ENCODE measurements around the gene CARHSP1. TPM values are rescaled to one million over a fixed set of nuclear protein-coding genes. Genes with fewer than 3 reads are reported as not detected.

CARHSP1 gene
- 125 to 146 TPM (median 135 TPM) in 5 replicates for total RNA-seq (2022; extraction: Qiagen RNA extraction; ENCODE audit: low read depth)

DNA sequence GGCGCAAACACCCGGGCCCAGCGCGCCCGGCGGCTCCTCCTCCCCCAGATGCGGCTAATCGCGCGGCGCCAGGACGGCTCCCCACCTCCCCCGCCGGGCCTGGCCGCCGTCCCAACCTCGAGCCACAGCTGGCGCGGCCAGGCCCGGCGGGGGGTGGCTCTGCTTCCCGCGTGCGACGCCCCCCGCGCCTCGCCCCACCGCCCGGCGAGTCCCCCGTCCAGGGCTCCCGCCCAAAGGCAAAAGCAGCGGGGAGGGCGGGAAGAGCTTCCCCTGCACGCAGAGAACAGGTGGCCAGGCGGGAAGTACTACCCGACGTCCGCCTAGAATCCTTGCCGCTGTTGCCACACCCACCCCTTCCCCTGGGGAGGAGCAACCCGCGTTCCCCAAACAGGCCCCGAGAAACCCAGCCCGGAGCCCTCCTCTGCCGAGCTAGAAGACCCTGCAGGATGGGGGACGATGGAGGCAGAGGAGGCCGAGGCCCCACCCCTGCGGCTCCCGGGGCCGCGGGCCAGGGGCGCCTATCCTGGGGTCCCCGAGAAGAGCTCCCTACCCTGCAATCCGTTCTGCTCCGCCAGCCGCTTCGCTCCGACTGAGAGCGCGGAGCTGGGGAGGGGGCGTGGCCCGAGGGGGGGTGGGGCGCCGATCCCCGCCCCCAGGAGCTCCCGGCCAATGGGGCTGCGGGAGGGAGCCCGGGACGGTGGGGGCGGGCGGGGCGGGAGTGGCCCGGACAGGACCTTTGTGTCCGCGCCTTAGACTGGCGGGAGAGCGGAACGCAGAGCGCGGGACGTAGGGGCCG, at the start of gene CARHSP1:
Gene CARHSP1 (minus strand): TSS at position 591 of the 796 bp plus-strand sequence. CDS start 9,678 bp downstream, outside the sequence.

DNA sequence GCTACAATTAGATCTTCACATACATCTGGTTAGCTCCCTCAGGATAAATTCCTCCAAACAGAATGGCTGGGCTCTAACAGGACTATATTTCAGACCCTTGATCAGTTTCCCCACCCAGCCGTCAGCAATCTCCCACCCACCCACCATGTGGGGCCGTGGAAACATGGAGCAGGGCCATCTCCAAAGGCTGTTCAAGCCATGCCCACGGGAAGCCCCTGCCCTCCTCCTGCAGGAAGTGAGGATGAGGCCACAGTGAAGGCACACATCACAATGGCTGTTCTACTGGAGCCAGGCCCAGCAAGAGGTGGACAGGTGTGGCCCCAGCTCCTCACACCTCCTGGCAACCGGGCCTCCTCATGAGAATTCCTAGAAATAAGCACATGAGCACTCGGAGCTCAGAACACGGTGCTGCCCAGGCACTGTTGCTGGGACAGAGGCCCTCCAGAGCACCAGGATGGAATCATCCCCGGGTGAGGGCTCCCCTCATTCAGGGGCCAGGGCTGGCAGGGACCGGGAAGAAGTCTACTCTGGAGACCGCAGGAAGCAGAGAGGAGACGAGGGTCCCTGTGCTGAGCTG, 13.3 kb upstream of the CARHSP1 start, which contains the start of gene LITAFD:
Gene LITAFD (plus strand): TSS at position 311 of the 577 bp plus-strand sequence. CDS start 2,005 bp downstream, outside the sequence.

Other genes starting within 250 kb of the CARHSP1 start
- gene METTL22, start 247.3 kb downstream of the CARHSP1 start, total RNA-seq (2022; extraction: Qiagen RNA extraction; ENCODE audit: low read depth) = 22.4 to 26.6 TPM (median 25.5 TPM) in 5 replicates
- 0.18 to 0.52 TPM (median 0.39 TPM) in 5 replicates for gene ABAT, start 194.4 kb downstream of the CARHSP1 start, total RNA-seq (2022; extraction: Qiagen RNA extraction; ENCODE audit: low read depth)
- 11.9 to 14.9 TPM (median 14.0 TPM) in 5 replicates for gene TMEM186, start 71.4 kb downstream of the CARHSP1 start, total RNA-seq (2022; extraction: Qiagen RNA extraction; ENCODE audit: low read depth)
- gene PMM2, start 71.2 kb downstream of the CARHSP1 start, total RNA-seq (2022; extraction: Qiagen RNA extraction; ENCODE audit: low read depth) = 88.0 to 104 TPM (median 94.4 TPM) in 5 replicates
- gene LITAFD, start 13.3 kb upstream of the CARHSP1 start, total RNA-seq (2022; extraction: Qiagen RNA extraction; ENCODE audit: low read depth) = not detected in 5 replicates
- 71.8 to 83.3 TPM (median 80.7 TPM) in 5 replicates for gene USP7, start 94.9 kb upstream of the CARHSP1 start, total RNA-seq (2022; extraction: Qiagen RNA extraction; ENCODE audit: low read depth)
- gene HAPSTR1, start 222.6 kb upstream of the CARHSP1 start, total RNA-seq (2022; extraction: Qiagen RNA extraction; ENCODE audit: low read depth) = 16.3 to 28.2 TPM (median 25.9 TPM) in 5 replicates